HG03108 (cell line): Measurements from ENCODE around the gene TMEM39B.
"Not testable (repeated sequence)": the region's sequence is repeated elsewhere in the genome, so short reads cannot be mapped to it uniquely, and the experiment has no call there.

Source experiments
- ATAC-seq: cut with Tn5 transposase; IDR thresholded peaks from one replicate; pipeline ENCODE4 v1.9.1; 2021; ENCODE audit warnings: moderate library complexity; ENCODE audit not compliant: unreplicated experiment

The TMEM39B gene

DNA sequence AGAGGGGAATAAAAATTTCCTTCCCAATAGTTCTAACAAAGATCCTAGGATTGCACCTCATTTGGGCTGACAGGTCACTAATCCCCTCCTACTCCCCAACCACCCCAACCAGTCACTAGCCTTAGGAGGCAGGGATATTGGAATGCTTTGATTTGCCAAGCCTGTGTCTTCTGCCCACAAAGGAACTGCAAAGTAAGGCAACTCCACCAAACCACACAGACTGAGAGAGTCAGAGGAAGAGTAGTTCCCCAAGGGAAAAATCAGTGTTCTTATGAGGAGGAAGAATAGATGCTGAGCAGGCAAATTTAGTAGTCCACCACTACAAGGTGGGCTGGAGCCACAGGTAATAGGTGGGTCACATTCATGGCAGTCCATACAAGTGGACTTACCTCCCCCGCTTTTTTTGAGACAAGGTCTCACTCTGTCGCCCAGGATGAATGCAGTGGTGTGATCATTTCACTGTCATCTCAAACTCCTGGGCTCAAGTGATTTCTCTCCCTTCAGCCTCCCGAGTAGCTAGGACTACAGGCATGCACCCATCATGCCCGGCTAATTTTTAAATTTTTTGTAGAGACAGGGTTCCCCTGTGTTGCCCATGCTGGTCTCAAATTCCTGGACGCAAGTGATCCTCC is 3.7 kb upstream of the TMEM39B start:
- ATAC-seq = no peak

DNA sequence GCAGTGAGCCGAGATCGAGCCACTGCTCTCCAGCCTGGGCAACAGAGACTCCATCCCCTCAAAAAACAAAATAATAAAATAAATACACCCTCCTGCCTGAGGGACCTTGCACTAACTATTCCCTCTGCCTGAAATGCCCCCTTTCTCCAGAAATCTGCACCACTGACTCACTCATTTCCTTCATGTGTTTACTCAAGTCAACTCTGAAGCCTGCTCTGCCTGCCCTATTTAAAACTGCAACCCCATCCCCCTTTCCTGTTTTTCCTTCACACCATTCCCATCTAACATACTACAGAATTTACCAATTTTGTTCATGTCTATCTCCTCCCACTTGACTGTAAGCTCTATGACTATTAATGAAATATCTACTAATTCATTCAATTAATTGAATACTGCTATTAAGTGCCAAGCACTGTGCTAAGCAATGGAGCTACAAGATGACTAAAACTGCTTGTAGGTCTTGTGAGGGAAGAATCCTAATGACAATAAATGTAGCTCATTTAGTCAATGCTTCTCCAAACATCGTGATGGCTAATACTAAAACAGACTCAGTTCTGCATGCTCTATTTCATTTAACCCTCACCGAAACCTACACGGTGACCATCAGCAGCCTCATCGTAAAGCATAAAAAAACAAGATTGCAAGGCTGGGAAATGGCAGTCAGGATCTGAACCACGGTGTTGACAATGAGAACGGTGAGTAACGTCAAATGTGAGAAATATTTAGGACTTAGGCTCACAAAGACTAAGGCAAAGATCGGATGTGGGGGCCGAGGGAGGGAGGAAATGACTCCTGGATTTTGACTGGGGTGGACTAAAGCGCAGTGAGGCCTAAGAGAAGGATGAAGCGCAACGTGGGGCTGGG is 749 bp upstream of the TMEM39B start:
- no peak for ATAC-seq

DNA sequence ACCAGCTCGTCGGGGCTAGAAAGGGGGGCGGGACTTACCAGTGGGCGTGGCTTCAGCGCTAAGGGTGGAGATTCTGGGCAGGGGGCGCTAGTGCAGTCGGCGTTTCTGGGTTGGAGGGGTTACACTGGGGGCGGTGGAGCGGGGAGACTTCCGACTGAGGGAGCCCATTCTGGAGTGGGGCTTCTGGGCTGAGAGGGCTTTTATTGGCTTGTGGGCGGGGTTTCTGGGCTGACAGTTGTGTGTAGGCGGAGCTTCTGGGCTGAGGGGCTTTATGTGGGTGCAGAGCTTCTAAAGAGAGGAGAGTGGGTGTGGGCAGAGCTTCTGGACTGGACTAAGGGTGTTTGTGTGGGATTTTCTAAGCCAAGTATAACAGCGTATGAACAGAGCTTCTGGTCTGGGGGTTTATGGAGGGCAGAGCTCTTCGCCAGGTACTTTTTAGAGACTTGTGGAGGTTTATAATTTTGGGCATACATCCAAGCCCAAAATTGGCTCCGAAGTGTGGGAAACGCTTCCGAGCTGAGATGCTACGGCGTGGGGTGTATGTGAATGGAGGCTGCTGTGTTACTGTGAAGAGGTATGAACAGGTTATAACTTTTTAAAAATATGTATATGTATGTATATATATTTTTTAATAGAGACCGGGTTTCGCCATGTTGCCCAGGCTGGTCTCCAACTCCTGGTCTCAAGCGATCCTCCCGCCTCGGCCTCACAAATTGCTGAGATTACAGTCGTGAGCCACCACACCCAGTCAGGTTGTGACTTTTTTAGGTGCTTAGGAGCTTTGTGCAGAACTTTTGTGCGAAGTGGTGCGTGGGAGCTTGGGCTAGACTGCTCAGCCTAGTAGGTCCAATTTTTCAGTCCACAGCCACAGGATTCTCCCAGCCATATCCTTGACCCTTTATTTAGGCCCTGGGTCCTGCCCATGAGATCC is 825 bp downstream of the TMEM39B start:
- no peak for ATAC-seq

DNA sequence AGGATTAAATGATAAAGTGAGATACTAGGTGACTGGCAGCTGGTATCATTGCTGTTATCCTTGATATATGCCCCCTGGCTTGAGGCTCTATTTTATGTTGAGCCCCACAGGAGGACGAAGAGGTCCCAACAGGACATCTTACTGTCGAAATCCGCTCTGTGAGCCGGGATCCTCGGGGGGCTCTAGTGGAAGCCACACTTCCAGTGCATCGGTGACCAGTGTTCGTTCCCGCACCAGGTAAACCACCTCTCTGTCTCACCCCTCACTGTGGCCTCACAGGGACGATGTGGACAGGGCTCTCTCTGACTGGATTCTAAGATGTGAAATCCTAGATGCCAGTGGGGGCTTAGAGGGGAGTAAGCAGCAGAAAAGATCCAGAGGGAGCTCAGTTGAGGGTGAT is 2.1 kb downstream of the TMEM39B start:
- ATAC-seq = no peak

DNA sequence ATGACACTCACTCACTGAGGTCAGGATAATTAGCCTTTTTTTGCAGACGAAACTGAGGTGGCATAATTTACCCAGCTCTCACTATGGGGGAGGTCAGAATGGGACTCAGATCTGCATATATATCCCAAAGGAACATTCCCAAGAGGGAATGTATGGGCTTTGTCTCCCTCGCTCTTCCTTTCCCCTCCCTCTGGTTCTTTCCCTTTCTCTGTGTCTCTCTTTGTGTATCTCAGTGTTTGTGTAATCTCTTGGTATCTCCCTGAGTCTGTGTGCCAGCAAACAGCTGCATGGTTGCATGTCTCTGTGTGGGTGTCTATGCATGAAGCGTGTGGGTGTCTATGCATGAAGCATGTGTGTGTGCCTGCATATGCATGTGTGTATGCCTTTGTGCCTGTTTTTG is 4.7 kb downstream of the TMEM39B start:
- no peak for ATAC-seq

DNA sequence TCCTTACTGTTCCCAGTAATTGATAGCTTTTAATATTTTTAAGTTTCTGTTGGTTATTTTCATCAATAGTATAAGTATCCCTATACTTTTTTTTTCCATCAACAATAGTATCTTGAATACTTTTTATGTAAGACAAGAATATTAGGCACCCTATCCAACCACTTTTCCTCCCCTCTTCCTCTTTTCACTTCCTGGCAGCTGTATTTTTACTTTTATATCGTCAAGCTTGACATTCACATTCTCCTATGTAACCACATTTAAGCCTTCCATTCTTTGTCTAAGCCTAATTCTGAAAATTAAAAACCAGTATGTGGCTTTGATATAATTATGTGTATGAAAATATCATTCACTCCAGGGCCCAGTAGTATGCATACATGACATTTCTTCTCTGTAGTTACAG is 9.3 kb downstream of the TMEM39B start:
- no peak for ATAC-seq

DNA sequence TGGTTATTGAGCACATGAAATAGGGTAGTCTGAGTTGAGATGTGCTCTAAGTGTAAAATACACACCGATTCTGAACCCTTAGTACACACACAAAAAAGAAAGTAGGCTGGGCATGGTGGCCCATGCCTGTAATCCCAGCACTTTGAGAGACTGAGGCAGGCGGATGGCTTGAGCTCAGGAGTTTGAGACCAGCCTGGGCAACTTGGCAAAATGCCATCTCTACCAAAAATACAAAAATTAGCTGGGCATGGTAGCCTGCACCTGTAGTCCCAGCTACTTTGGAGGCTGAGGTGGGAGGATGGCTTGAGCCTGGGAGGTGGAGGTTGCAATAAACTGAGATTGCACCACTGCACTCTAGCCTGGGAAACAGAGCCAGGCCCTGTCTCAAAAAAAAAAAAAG is 13.6 kb downstream of the TMEM39B start:
- ATAC-seq = not testable (repeated sequence)

DNA sequence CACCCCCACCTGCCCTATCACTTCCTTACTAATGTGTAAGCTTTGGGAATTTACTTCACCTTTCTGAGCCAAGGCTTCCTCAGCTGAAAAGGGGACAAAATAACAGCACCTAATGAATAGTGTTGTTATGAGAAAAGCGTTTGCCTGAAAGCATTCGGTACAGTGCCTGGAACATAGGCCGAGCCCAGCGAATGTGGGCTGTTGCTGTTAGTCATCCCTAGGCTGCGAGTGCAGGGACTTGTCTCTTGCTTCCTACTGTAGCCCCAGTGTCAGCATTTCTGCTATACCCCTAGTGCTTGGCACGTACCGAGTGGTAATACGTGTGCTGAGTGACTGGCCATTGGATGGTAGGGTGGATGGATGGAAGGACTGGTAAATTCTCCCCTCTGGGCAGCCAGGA is 18.4 kb downstream of the TMEM39B start:
- ATAC-seq = no peak

DNA sequence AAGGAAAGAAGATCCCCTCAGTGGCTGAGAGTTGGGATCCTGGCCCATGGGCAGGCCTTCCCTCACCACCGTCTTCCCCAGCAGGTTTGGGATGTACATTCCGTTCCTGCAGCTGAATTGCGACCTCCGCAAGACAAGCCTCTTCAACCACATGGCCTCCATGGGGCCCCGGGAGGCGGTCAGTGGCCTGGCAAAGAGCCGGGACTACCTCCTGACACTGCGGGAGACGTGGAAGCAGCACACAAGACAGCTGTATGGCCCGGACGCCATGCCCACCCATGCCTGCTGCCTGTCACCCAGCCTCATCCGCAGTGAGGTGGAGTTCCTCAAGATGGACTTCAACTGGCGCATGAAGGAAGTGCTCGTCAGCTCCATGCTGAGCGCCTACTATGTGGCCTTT is 18.9 kb downstream of the TMEM39B start:
- ATAC-seq = no peak

DNA sequence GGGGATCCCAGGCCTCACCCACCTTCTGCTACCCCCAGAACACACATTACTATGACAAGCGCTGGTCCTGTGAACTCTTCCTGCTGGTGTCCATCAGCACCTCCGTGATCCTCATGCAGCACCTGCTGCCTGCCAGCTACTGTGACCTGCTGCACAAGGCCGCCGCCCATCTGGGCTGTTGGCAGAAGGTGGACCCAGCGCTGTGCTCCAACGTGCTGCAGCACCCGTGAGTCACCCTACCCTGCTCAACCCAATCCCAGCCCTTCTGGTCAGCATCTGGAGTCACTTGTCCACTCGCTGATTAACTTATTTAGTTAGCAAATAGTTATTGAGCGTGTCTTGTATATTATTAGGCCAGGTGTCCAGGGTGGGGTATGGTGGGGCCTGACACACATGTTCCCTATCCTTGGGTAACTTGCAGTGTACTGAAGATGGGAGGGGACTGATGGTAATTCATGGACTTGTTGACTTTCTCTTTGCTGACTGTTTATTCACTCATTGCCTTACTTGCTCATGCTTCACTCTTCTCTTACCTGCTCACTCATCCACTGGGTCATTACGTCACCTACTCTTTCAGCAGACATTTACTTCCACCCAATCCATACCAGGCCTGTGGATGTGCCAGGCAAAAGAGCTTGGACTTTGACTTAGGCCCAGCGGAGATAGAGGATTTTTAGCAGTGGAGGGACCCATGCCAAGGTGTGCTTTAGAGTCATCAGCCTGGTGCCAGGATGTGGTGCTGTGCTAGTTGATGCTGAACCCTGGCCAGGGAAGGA is 22.2 kb downstream of the TMEM39B start:
- ATAC-seq = no peak

DNA sequence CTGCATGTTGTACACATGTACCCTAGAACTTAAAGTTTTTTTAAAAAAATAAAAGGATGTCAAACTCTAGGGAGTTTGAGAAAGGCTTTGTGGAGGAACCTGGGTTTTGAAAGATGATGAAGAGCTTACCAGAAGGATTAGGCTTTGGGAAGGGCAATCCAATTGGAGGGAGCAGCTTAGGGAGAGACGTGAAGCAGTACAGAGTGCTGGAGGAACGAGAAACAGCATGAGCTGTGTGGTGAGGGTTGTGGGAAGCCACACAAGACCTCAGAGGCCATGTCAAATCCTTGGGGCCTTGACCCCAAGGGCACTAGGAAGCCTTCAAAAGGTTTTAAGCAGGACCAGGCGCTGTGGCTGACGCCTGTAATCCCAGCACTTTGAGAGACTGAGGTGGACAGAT is 26.7 kb downstream of the TMEM39B start:
- no peak for ATAC-seq

DNA sequence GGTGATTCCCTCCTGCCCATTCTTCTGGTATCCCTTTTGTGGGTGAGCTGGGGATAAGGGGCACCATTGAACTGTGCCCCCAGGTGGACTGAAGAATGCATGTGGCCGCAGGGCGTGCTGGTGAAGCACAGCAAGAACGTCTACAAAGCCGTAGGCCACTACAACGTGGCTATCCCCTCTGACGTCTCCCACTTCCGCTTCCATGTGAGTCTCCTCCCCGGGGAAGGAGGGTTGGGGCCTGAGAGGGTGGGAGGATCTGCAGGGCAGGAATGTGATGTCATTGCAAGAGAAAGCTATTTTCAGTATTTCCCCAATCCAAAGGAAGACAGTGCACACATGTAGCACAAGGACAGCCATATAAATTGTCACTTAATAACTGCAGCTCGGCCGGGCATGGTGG is 27.6 kb downstream of the TMEM39B start:
- no peak for ATAC-seq

DNA sequence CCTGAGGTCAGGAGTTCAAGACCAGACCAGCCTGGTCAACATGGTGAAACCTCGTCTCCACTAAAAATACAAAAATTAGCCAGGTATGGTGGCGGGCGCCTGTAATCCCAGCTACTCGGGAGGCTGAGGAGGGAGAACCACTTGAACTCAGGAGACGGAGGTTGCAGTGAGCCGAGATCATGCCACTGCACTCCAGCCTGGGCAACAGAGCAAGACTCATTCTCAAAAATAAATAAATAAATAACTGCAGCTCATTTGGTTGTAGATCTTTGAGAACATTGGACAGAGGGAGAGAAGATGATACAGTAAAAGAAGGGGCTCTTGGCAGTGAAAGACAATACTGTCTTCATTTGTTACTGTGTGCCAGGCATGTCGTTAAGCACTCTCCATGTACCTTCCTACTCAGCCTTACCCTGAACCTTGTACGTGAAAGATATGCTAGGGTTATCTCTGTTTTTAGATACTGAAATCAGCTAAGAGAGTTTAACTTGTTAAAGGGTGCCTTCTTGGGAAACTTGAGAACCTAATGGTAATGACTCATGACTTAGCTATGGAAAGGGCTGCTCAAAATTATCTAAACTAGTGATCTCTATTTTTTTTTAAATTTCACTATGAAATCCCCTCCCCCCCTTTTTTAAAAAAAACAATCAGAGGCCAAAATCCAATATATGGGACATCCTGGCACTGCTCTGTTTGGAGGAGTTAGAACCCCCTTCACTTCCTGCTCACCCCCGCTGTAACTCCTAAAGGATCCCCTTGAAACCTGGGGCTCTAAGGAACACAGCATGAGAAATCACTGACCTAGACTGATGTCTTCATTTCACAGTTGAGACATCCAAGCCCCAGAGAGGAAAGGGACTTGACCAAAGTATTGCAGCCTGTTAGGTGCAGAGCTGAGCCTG is 28.3 kb downstream of the TMEM39B start:
- no peak for ATAC-seq

DNA sequence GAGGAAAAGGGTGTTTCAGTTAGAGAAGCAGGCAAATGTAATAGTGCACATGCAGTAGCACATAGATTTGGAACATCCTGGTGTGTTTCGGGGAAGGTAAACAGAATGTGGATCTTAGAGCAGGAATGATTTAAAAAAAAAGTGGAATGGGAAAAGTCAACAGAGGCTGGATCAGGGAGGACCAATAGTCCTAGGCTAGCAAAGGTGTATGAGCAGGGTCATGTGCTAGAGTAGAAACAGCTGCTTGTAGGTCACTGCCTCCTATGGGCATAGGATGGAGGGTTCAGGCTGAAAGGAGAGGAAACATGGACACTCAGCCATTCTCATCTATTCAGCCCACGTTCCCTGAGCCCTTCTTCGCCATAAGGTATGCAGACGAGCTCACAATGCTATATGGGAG is 31.4 kb downstream of the TMEM39B start:
- no peak for ATAC-seq

DNA sequence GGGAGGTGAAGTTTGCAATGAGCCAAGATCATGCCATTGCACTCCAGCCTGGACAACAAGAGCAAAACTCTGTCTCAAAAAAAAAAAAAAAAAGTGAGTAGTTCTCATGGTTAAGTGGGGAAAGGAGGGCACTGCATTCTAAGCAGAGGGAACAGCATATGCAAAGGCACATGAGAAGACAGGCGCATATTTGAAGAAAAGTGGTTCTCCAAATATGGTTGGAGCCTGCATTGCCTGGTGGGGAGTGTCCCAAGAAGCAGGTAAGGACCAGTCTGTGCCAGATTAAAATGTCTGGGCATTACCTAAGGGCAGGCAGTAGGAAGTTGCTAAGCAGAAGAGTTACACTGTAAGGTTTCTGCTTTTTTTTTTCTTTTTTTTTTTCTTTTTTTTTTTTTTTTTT is 32.6 kb downstream of the TMEM39B start:
- no peak for ATAC-seq

DNA sequence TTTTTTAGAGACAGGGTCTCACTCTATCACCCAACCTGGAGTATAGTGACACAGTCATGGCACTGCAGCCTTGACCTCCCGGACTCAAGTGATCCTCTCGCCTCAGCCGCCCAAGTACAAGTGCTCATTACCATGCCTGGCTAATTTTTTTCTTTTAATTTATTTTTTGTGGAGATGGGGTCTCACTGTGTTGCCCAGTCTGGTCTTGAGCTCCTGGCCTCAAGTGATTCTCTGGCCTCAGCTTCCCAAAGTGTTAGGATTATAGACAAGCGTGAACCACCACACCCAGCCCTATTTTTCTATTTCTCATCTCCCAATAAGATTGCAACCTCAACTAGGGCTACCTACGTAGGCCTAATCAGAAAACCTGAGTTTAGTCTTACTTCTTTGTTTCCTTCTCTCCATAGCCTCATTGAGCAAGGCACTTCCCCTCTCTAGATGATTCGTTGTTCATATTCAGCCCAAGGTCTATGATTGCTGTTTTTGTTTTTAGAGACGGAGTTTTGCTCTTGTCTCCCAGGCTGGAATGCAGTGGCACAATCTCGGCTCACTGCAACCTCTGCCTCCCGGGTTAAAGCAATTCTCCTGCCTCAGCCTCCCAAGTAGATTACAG is 34.0 kb downstream of the TMEM39B start:
- no peak for ATAC-seq

DNA sequence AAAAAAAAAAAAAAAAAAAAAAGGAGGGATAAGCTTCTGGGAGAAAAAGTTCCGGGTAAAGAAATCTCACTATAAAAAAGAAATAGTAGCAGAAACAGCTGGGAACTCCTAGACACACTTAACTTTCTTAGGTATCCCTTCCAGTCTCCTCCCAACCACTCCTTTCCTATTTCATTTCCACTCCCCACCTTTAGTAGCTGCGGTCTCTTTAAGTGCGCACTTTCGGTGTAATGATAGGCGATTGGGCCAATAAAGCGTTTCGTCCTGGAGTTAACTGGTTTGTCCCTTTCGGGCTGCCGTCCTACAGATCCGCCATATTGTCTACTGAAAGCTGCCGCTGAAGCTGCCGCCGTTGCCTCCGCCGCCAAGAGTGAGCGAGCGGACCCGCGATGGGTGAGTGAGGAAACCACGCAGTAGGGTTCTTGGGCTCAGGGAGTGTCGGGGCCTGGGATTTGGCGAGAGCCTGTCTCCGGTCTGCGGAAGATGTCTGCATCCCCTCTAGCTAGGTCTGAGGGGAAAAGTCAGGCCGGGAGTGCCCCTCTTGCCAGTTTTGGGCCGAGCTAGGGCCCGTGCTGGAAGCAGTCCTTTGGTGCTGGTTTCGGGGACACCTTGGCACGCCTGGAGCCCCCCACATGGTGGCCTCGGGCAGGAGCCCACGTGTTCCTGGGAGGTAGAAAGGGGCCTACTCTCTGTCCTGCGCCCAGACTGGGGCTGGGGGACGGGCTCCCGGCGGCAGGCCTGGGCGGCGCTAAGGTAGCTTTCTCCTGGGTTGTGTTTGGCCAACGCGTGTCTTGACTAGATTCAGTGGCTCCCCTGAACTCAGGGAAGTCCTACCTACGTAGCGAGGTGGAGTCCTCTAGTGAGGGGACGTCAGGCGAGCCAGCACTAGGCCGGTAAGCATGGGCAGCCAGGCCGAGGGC is 35.3 kb downstream of the TMEM39B start, which contains the start of gene KPNA6:
Gene KPNA6 (plus strand): TSS at position 315 of the 920 bp plus-strand sequence. CDS start 75 bp downstream, at position 390.
- ATAC-seq = peak; percentile 65

DNA sequence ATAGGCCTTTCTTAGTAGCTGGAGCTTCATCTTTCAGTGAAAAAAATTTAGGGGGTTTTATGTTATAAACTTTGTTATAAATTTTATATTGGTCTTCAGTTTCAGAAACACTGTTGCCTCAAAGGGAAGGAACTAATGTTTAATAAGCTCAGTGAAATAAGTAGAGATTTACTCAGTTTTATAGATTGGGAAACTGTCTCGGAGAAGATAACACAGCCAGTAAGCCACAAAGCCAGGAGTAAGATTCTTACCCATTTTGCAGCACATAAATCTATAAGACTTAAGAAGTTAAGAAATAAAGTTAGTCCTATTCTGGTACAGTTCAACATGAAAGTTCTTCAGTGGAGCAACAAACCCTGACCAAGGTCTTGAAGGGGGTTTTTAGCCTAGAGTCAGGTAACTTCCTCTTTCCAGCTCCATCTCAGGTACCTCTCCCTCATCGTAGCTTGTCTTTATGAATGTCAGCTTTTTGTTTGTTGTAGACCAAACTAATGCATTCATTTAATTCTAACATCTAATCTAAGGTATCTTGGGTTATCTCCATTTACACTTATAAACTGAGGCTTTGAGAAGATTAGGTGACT is 38.4 kb downstream of the TMEM39B start:
- no peak for ATAC-seq
